Parathyroid adenoma (tissue), 2 donors: ENCODE data around the gene EYA2.
"Not testable (repeated sequence)": the region's sequence is repeated elsewhere in the genome, so short reads cannot be mapped to it uniquely, and the experiment has no call there.

Source experiments
- H2AFZ ChIP-seq: fragments of 300-600 bp; sonication (generic); one replicate; pipeline ENCODE4 v1.7.0; 2017; ENCODE audit warnings: antibody characterized with exemption, mild to moderate bottlenecking
- H3K27ac ChIP-seq: fragments of 300-600 bp; sonication (generic); one replicate; pipeline ENCODE4 v1.7.0; 2017
- H3K27me3 ChIP-seq: fragments of 300-600 bp; sonication (generic); one replicate; pipeline ENCODE4 v1.7.0; 2017; ENCODE audit warnings: low read length; ENCODE audit not compliant: control insufficient read depth, insufficient read depth
- H3K36me3 ChIP-seq: fragments of 300-600 bp; sonication (generic); one replicate; pipeline ENCODE4 v1.7.0; 2017; ENCODE audit warnings: low read length; ENCODE audit not compliant: control insufficient read depth, insufficient read depth
- H3K4me1 ChIP-seq: fragments of 300-600 bp; sonication (generic); one replicate; pipeline ENCODE4 v1.7.0; 2017; ENCODE audit warnings: control low read depth
- H3K4me2 ChIP-seq: fragments of 300-600 bp; sonication (generic); one replicate; pipeline ENCODE4 v1.7.0; 2017; ENCODE audit warnings: low read length
- H3K4me3 ChIP-seq: fragments of 300-600 bp; sonication (generic); one replicate; pipeline ENCODE4 v1.7.0; 2017; ENCODE audit warnings: low read depth, low read length
- H3K79me2 ChIP-seq: fragments of 300-600 bp; sonication (generic); one replicate; pipeline ENCODE4 v1.7.0; 2017; ENCODE audit warnings: control low read depth
- H3K9ac ChIP-seq: fragments of 300-600 bp; sonication (generic); one replicate; pipeline ENCODE4 v1.7.0; 2017; ENCODE audit warnings: mild to moderate bottlenecking
- H3K9me3 ChIP-seq: fragments of 300-600 bp; sonication (generic); one replicate; pipeline ENCODE4 v1.7.0; 2017; ENCODE audit warnings: low read length; ENCODE audit not compliant: control insufficient read depth
- CTCF ChIP-seq: fragments of 300-600 bp; sonication (generic); IDR thresholded peaks from one replicate; pipeline ENCODE4 v1.7.0; 2017; ENCODE audit warnings: antibody characterized with exemption, mild to moderate bottlenecking
- donor health status: primary hyperparathyroidism.

The EYA2 gene

GRCh38 chr20:46929902-46930301, 35.3 kb downstream of the EYA2 start:
- H2AFZ ChIP-seq: no peak overlapping the region
- no peaks in the 10 kb centered on the region for H3K9me3 ChIP-seq
- H3K4me3 ChIP-seq: no peak overlapping the region
- peaks cover 22% of the 10 kb centered on the region for H3K4me1 ChIP-seq
- no peak overlapping the region for H3K4me2 ChIP-seq
- no peak overlapping the region for H3K9ac ChIP-seq
- H3K27me3 ChIP-seq: no peaks in the 10 kb centered on the region
- H3K79me2 ChIP-seq: peaks cover 47% of the 10 kb centered on the region
- no peak overlapping the region for H3K27ac ChIP-seq
- no peak for TF ChIP-seq CTCF
- no peaks in the 10 kb centered on the region for H3K36me3 ChIP-seq

GRCh38 chr20:46930640-46931339, 36.1 kb downstream of the EYA2 start:
- Histone ChIP-seq H3K36me3 (no peaks in the 10 kb centered on the region), H3K27ac (no peak overlapping the region), H3K79me2 (peaks cover 47% of the 10 kb centered on the region), H3K9ac (no peak overlapping the region), H3K4me3 (no peak overlapping the region), H2AFZ (no peak overlapping the region), H3K4me2 (peak overlapping the region; percentile 49), H3K9me3 (no peaks in the 10 kb centered on the region), H3K27me3 (no peaks in the 10 kb centered on the region), H3K4me1 (peaks cover 22% of the 10 kb centered on the region)
- TF ChIP-seq CTCF: no peak

DNA sequence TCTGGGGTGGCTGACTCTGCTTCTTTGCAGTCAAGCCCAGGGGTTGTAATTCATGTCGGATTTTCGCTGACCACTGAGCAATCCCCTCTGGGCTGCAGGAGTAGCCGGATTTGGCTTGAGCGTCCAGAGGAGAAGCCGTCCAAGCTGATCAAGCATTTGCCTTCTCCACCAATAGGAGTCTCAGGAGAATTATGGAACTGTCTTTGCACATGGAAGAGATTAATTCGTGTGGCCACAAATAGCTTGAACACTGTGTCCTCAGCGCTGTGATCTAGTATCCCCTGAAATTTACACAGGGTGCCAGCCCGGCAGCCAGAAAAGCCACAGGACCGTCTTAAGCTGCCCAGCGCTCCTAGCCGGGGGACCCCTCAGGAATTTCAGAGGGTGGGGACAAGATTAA, 37.1 kb downstream of the EYA2 start:
- Histone ChIP-seq H3K4me2 (no peak overlapping the region), H3K79me2 (peaks cover 43% of the 10 kb centered on the region), H3K9ac (no peak overlapping the region), H3K27ac (no peak overlapping the region), H3K36me3 (no peaks in the 10 kb centered on the region), H3K27me3 (no peaks in the 10 kb centered on the region), H3K4me3 (no peak overlapping the region), H3K4me1 (peaks cover 22% of the 10 kb centered on the region), H2AFZ (no peak overlapping the region), H3K9me3 (no peaks in the 10 kb centered on the region)
- TF ChIP-seq CTCF: no peak

GRCh38 chr20:46932439-46932838, 37.8 kb downstream of the EYA2 start:
- Histone ChIP-seq H3K4me1 (peaks cover 22% of the 10 kb centered on the region), H3K79me2 (peaks cover 37% of the 10 kb centered on the region)
- H3K9me3 ChIP-seq, H2AFZ ChIP-seq, H3K27ac ChIP-seq, H3K27me3 ChIP-seq, H3K36me3 ChIP-seq, H3K9ac ChIP-seq, H3K4me3 ChIP-seq, H3K4me2 ChIP-seq: not testable (repeated sequence)

GRCh38 chr20:46933150-46933549, 38.5 kb downstream of the EYA2 start:
- H2AFZ ChIP-seq: no peak overlapping the region
- no peak overlapping the region for H3K27ac ChIP-seq
- H3K36me3 ChIP-seq: no peaks in the 10 kb centered on the region
- no peak overlapping the region for H3K4me3 ChIP-seq
- no peaks in the 10 kb centered on the region for H3K27me3 ChIP-seq
- H3K9ac ChIP-seq: no peak overlapping the region
- no peak overlapping the region for H3K4me2 ChIP-seq
- H3K9me3 ChIP-seq: no peaks in the 10 kb centered on the region
- TF ChIP-seq CTCF: no peak
- peaks cover 32% of the 10 kb centered on the region for H3K79me2 ChIP-seq
- H3K4me1 ChIP-seq: peaks cover 19% of the 10 kb centered on the region
